Tibial nerve (tissue), 4 donors: ENCODE results near the gene SERF2. TPM values are rescaled to one million over a fixed set of nuclear protein-coding genes. Genes with fewer than 3 reads are reported as not detected.
A peak's percentile ranks its signal among the peaks of the same experiment; 100 is the strongest.

Experiments
- DNase-seq, 2 donors: peaks; one replicate each; pipeline ENCODE4 v3.0.0-alpha.2; 2019; ENCODE audit warnings: low spot score in 2 of 2
- H3K27ac ChIP-seq, 4 donors: fragments of 200-600 bp; sonication (generic) in 3 of 4; one replicate each; pipeline ENCODE4 v1.5.1; 2017 to 2019; ENCODE audit warnings: mild to moderate bottlenecking in 1 of 4
- H3K27me3 ChIP-seq, 2 donors: fragments of 200-600 bp; sonication (generic) in 1 of 2; one replicate each; pipeline versions ENCODE4 v1.5.1 to v1.6.0; 2017 to 2019
- H3K36me3 ChIP-seq, 3 donors: fragments of 200-600 bp; sonication (generic); one replicate each; pipeline ENCODE4 v1.5.1; 2018 to 2019
- H3K4me1 ChIP-seq, 4 donors: fragments of 200-600 bp; sonication (generic) in 3 of 4; one replicate each; pipeline ENCODE4 v1.5.1; 2017 to 2019
- H3K4me3 ChIP-seq, 4 donors: fragments of 200-600 bp; sonication (generic) in 3 of 4; one replicate each; pipeline ENCODE4 v1.5.1; 2017 to 2019; ENCODE audit warnings: mild to moderate bottlenecking in 1 of 4, moderate library complexity in 1 of 4
- H3K9me3 ChIP-seq, 4 donors: fragments of 200-600 bp; sonication (generic) in 3 of 4; one replicate each; pipeline ENCODE4 v1.5.1; 2017 to 2019
- CTCF ChIP-seq, 5 experiments: fragments of 200-600 bp in 3 of 5; fragments of 450-650 bp in 2 of 5; sonication (generic) in 3 of 5; IDR thresholded peaks; one replicate each; pipeline ENCODE4 v1.5.1; 2016 to 2019; ENCODE audit warnings: antibody characterized with exemption in 5 of 5, mild to moderate bottlenecking in 3 of 5, moderate library complexity in 2 of 5
- EP300 ChIP-seq, 2 donors: sonication (generic); formaldehyde crosslinking; IDR thresholded peaks; one replicate each; pipeline ENCODE4 v1.6.1; 2017; ENCODE audit warnings: antibody characterized with exemption in 2 of 2, mild to moderate bottlenecking in 1 of 2
- POLR2A ChIP-seq, 2 donors: fragments of 450-650 bp; IDR thresholded peaks; one replicate each; pipeline ENCODE4 v1.6.1; 2017; ENCODE audit warnings: antibody characterized with exemption in 2 of 2, mild to moderate bottlenecking in 2 of 2, moderate library complexity in 2 of 2
- WGBS, 2 donors: methylation state at CpG; one replicate each; pipeline ENCODE4 v1.1.5; 2018; 5-methylcytosine and 5-hydroxymethylcytosine counted together
- total RNA-seq, 4 donors: library from RNA; depleted of rRNA; stranded (reverse); fragments of >200 nt; gene quantifications; one replicate each; pipeline ENCODE4 v1.1.0, GENCODE V29; 2016

SERF2 gene
- total RNA-seq, 4 donors from 2014 or later, result 698 to 988 (median 804) TPM

GRCh38 chr15:43772624-43773023, 19.5 kb upstream of the SERF2 start:
- H3K9me3 ChIP-seq, result no peaks in the 10 kb centered on the region
- H3K4me3 ChIP-seq, result no peak overlapping the region
- TF ChIP-seq EP300 (IDR thresholded peaks at IDR 0.05) (no peak), POLR2A (IDR thresholded peaks at IDR 0.05) (no peak), CTCF (IDR thresholded peaks at IDR 0.05) (no peak)
- no peak for DNase-seq
- peaks cover 0 to 59% (median 22%) of the 10 kb centered on the region in 3 donors for H3K36me3 ChIP-seq
- H3K27me3 ChIP-seq, result no peaks in the 10 kb centered on the region
- H3K27ac ChIP-seq, result peak overlapping the region in 2 of 4 donors; percentile 9 to 29
- H3K4me1 ChIP-seq, result peaks cover 0 to 16% (median 5%) of the 10 kb centered on the region in 4 donors

DNA sequence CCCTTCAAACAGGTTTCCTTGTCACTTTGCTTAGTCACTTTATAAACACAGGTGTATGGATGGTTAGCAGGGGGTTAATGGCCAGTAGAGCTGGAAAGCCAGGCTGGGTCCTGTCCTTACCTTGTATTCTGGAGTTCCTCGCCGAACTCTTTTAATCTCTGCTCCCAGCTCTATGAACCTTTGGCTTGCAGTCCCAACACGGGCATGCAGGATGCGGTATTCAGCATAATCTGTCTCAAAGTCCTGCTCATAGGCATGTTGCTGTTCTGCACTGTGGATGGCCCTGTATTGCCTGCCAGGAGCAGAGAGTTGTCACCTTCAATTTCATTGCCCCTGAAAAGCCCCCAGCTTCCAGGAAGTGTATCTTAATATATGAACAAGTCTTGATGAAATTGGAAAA, 18.1 kb upstream of the SERF2 start:
- Histone ChIP-seq H3K9me3 (no peaks in the 10 kb centered on the region), H3K36me3 (peaks cover 0 to 46% (median 16%) of the 10 kb centered on the region in 3 donors), H3K4me1 (peaks cover 0 to 23% (median 10%) of the 10 kb centered on the region in 4 donors), H3K27me3 (no peaks in the 10 kb centered on the region), H3K27ac (no peak overlapping the region), H3K4me3 (no peak overlapping the region)
- WGBS, 2 donors, result 57 to 70% methylated on average over 4 of the region's 4 CpGs
- DNase-seq, result no peak
- TF ChIP-seq CTCF (IDR thresholded peaks at IDR 0.05) (no peak), EP300 (IDR thresholded peaks at IDR 0.05) (no peak), POLR2A (IDR thresholded peaks at IDR 0.05) (no peak)

DNA sequence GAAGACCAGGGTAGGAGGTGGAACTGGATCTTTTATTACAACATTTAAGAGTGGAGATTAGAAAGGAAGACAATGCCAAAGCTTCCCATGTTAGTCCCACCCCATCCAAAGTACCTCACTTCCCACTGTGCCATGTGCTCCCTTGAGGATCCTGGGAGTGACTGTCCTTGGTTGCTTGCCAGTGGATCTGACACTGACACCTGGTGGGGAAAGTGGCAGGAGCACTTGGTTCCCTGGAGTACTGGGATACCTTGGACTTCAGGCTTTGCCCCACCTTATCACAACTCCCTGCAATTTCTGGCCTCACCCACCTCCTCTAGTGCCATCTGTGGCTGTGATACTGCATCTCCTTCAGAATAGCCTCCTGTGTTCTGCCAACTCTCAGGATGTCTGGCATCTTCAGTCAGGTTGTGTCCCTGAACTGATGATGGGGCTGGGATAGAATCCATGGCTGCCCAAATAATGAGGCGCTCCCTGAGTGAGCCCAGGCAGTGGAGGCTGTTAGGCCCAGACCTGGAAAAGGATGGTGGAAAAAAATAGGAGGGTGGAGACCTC, 16.6 kb upstream of the SERF2 start:
- DNase-seq, result no peak

DNA sequence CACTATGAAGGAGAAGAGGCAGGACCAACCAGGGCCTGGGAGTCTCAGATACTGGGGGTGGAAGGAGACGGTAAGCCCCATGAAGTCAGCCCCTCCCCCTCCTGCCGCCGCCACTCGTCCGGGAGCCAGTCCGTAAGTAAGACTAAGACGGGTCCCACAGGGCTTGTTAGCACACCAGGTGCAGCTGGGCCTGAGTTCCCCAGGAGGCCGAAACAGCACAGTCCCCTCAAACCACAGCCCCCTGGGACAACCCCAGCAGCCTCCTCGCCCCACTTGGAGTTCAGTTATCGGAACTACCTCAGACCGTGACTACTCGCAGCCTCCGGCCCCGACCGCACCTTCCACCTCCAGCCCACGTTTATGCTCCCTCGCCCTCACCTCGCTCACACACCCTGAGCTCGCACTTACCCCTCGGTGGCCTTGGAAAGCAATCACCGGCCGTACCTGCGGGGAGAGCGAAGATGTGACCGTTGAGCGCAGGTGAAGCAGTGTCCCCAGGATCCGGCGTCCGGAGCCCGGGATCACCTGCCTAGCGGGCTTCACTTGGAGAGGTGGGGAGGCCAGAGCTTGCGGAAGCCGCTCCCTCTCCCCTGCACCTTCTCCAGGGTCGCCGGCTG, 15.9 kb upstream of the SERF2 start:
- WGBS, 2 donors, result 30 to 49% methylated on average over 6 to 30 of the region's 35 CpGs
- Histone ChIP-seq H3K27me3 (no peaks in the 10 kb centered on the region), H3K27ac (peak overlapping the region; percentile 75 to 96 (median 92)), H3K4me3 (peak overlapping the region; percentile 51 to 73 (median 62)), H3K4me1 (peaks cover 0 to 23% (median 10%) of the 10 kb centered on the region in 4 donors), H3K9me3 (no peaks in the 10 kb centered on the region), H3K36me3 (peaks cover 0 to 30% (median 8%) of the 10 kb centered on the region in 3 donors)
- TF ChIP-seq EP300 (IDR thresholded peaks at IDR 0.05) (no peak), POLR2A (IDR thresholded peaks at IDR 0.05) (no peak), CTCF (IDR thresholded peaks at IDR 0.05) (no peak)
- DNase-seq, result no peak

More for the DNA sequence above, 16.6 kb upstream of the SERF2 start:
- peak overlapping the region in 3 of 4 donors; percentile 91 to 96 (median 94) for H3K27ac ChIP-seq
- 85 to 100% methylated on average over 1 of the region's 1 CpG for WGBS, 2 donors
- peaks cover 0 to 23% (median 10%) of the 10 kb centered on the region in 4 donors for H3K4me1 ChIP-seq
- H3K4me3 ChIP-seq, result peak overlapping the region in 1 of 4 donors; percentile 73
- H3K27me3 ChIP-seq, result no peaks in the 10 kb centered on the region
- H3K36me3 ChIP-seq, result peaks cover 0 to 37% (median 14%) of the 10 kb centered on the region in 3 donors
- H3K9me3 ChIP-seq, result no peaks in the 10 kb centered on the region
- no peak for TF ChIP-seq EP300 (IDR thresholded peaks at IDR 0.05)
- no peak for TF ChIP-seq CTCF (IDR thresholded peaks at IDR 0.05)
- no peak for TF ChIP-seq POLR2A (IDR thresholded peaks at IDR 0.05)

GRCh38 chr15:43776718-43777266, 15.3 kb upstream of the SERF2 start, which contains the start of gene ELL3:
Gene ELL3 (minus strand): TSS chr15:43776966. CDS start chr15:43776901, 65 bp downstream.
- peak within 1 kb of the TSS; percentile 51 to 73 (median 62) for H3K4me3 ChIP-seq
- H3K27me3 ChIP-seq, result no peaks in the 10 kb centered on the region
- TF ChIP-seq EP300 (IDR thresholded peaks at IDR 0.05) (peak in 1 of 2 donors; percentile 75), CTCF (IDR thresholded peaks at IDR 0.05) (no peak), POLR2A (IDR thresholded peaks at IDR 0.05) (peak in 1 of 2 donors; percentile 56)
- 0 to 3% methylated on average over 15 to 41 of the region's 41 CpGs for WGBS, 2 donors
- peaks cover 0 to 25% (median 2%) of the 10 kb centered on the region in 3 donors for H3K36me3 ChIP-seq
- H3K9me3 ChIP-seq, result no peaks in the 10 kb centered on the region
- DNase-seq, result peak; percentile 61 to 68
- peaks cover 0 to 23% (median 10%) of the 10 kb centered on the region in 4 donors for H3K4me1 ChIP-seq
- peak within 1 kb of the TSS; percentile 75 to 96 (median 92) for H3K27ac ChIP-seq
